Panc1 (cell line): ENCODE data around the gene HGD. TPM values are rescaled to one million over a fixed set of nuclear protein-coding genes. Genes with fewer than 3 reads are reported as not detected.

Experiments
- ATAC-seq: fragments of 200-7000 bp; cut with Tn5 transposase; 2 replicates; pipeline ENCODE4 v1.9.1; 2020; ENCODE audit warnings: mild to moderate bottlenecking, moderate library complexity
- BruUV-seq: library from RNA; stranded (reverse); fragments of 400-500 nt; replicated peaks from 2 replicates; lab custom pipeline; 2021; lab: Mats Ljungman, UMichigan
- CTCF ChIA-PET: fragments of 300-600 bp; sonication (Branson Sonifier 250); formaldehyde crosslinking; loops from one replicate; lab custom pipeline; 2022; ENCODE audit warnings: antibody characterized with exemption; lab: Charles Lee
- POLR2A ChIA-PET: fragments of 300-600 bp; sonication (Branson Sonifier 250); formaldehyde crosslinking; loops from one replicate; lab custom pipeline; 2022; ENCODE audit warnings: antibody characterized with exemption; lab: Charles Lee
- DNase-seq: peaks from one replicate; pipeline ENCODE4 v3.0.0-alpha.2; 2010; ENCODE audit warnings: low read depth, low spot score
- H3K27ac ChIP-seq: 2 replicates; pipeline ENCODE4 v1.5.1; 2011; ENCODE audit warnings: mild to moderate bottlenecking, low read length, inconsistent platforms
- H3K27me3 ChIP-seq: fragments of 200-500 bp; sonication (Bioruptor generic); 2 replicates; pipeline ENCODE4 v1.6.0; 2014; ENCODE audit warnings: low read length, inconsistent platforms; ENCODE audit not compliant: control insufficient read depth, insufficient read depth
- H3K36me3 ChIP-seq: fragments of 200-500 bp; sonication (Bioruptor generic); 2 replicates; pipeline ENCODE4 v1.5.1; 2014; ENCODE audit warnings: inconsistent platforms, mild to moderate bottlenecking, low read length, moderate library complexity; ENCODE audit not compliant: control insufficient read depth, insufficient read depth
- H3K4me1 ChIP-seq: 2 replicates; pipeline ENCODE4 v1.5.1; 2011; ENCODE audit warnings: inconsistent platforms, mild to moderate bottlenecking, low read length, moderate library complexity; ENCODE audit not compliant: control insufficient read depth, insufficient read depth
- H3K4me3 ChIP-seq, 2 experiments: 2 replicates each; pipeline ENCODE4 v1.5.1; 2011 to 2012; ENCODE audit warnings: low read depth in 2 of 2, low read length in 2 of 2, mild to moderate bottlenecking in 2 of 2, inconsistent platforms in 1 of 2, moderate library complexity in 1 of 2
- H3K9me3 ChIP-seq: fragments of 200-500 bp; sonication (Bioruptor generic); 2 replicates; pipeline ENCODE4 v1.5.1; 2014; ENCODE audit warnings: low read depth, mild to moderate bottlenecking, inconsistent platforms, low read length, moderate library complexity; ENCODE audit not compliant: control insufficient read depth, insufficient read depth
- CTCF ChIP-seq: fragments of 450-650 bp; IDR thresholded peaks from 2 replicates; pipeline ENCODE4 v1.5.1; 2017; ENCODE audit warnings: mild to moderate bottlenecking
- POLR2AphosphoS5 ChIP-seq: IDR thresholded peaks from 2 replicates; pipeline ENCODE4 v1.6.1; 2012; ENCODE audit warnings: mild to moderate bottlenecking, low read depth, low read length, moderate library complexity
- REST ChIP-seq, 2 experiments: IDR thresholded peaks; 2 replicates each; pipeline ENCODE4 v1.6.1; 2011 to 2012; ENCODE audit warnings: low read depth in 2 of 2, control low read depth in 1 of 2, low read length in 1 of 2, mild to moderate bottlenecking in 1 of 2, moderate library complexity in 1 of 2; ENCODE audit not compliant: insufficient read depth in 1 of 2
- SIN3A ChIP-seq: IDR thresholded peaks from 2 replicates; pipeline ENCODE4 v1.6.1; 2012; ENCODE audit warnings: low read depth, mild to moderate bottlenecking, low read length, moderate library complexity, borderline replicate concordance; ENCODE audit not compliant: insufficient read depth
- TCF7L2 ChIP-seq: IDR thresholded peaks from 2 replicates; pipeline ENCODE4 v1.6.1; 2011; ENCODE audit warnings: mild to moderate bottlenecking, low read depth, low read length, inconsistent platforms
- in situ Hi-C: cut with HindIII; loops from 2 replicates; pipeline ENCODE4 v1.10.0; 2016; ENCODE audit warnings: low sequenced_read_pairs, low pct_unique_long_range_greater_than_20kb
- intact Hi-C: fragments of 100-400 bp; cut with micrococcal nuclease; formaldehyde crosslinking; loops from one replicate; pipeline ENCODE4 v1.10.0; 2022; ENCODE audit not compliant: unreplicated experiment
- total RNA-seq: library from RNA; stranded (reverse); gene quantifications from one replicate; pipeline ENCODE4 v1.2.1, GENCODE V29; 2021; ENCODE audit not compliant: unreplicated experiment

The HGD gene
- total RNA-seq, 1 experiment from 2014 or later: 0.59 TPM

GRCh38 chr3:120659285-120659684, 22.8 kb downstream of the HGD start:
- H3K27me3 ChIP-seq: 0 out of 2 replicates have a peak, but pooled peaks cover 2% of the 10 kb centered on the region
- BruUV-seq: no TSS peak
- intact Hi-C loops (no loop called here), in situ Hi-C loops (no loop called here)
- no peak for ATAC-seq
- H3K27ac ChIP-seq: no peak overlapping the region
- no peak overlapping the region for H3K4me3 ChIP-seq
- ChIA-PET CTCF (no interaction called here), POLR2A (no interaction called here)
- no peak for DNase-seq
- no peak for TF ChIP-seq TCF7L2
- no peak for TF ChIP-seq SIN3A
- no peak for TF ChIP-seq CTCF
- no peak for TF ChIP-seq POLR2AphosphoS5
- TF ChIP-seq REST (IDR thresholded peaks at IDR 0.05; ENCODE audit: insufficient read depth in 1 of 2, low read depth in 2 of 2, low read length in 1 of 2): no peak
- H3K36me3 ChIP-seq: no peaks in the 10 kb centered on the region
- no peaks in the 10 kb centered on the region for H3K4me1 ChIP-seq
- no peaks in the 10 kb centered on the region for H3K9me3 ChIP-seq

- ChIA-PET CTCF (no interaction called here), POLR2A (no interaction called here)
- ATAC-seq (no peak), DNase-seq (no peak)
- in situ Hi-C loops (no loop called here), intact Hi-C loops (no loop called here)
- H3K36me3 ChIP-seq: no peaks in the 10 kb centered on the region
- H3K27ac ChIP-seq: no peak overlapping the region
- no peaks in the 10 kb centered on the region for H3K9me3 ChIP-seq
- H3K4me1 ChIP-seq: no peaks in the 10 kb centered on the region
- no peaks in the 10 kb centered on the region for H3K27me3 ChIP-seq
- BruUV-seq: no TSS peak
- no peak for TF ChIP-seq TCF7L2
- TF ChIP-seq SIN3A: no peak
- TF ChIP-seq REST (IDR thresholded peaks at IDR 0.05; ENCODE audit: insufficient read depth in 1 of 2, low read depth in 2 of 2, low read length in 1 of 2): no peak
- no peak for TF ChIP-seq CTCF
- no peak for TF ChIP-seq POLR2AphosphoS5
- H3K4me3 ChIP-seq: no peak overlapping the region
Measured at GRCh38 chr3:120652896-120653545, 29.0 kb downstream of the HGD start.
